GM12878 (cell line): ENCODE results near the gene FBXL16. TPM values are rescaled to one million over a fixed set of nuclear protein-coding genes. Genes with fewer than 3 reads are reported as not detected.

Experiments used
- ATAC-seq: fragments of 200-7000 bp; cut with Tn5 transposase; 3 replicates; pipeline ENCODE4 v1.9.1; 2020; ENCODE audit warnings: mild to moderate bottlenecking, moderate library complexity
- BruUV-seq: library from RNA; stranded (reverse); fragments of 400-500 nt; replicated peaks from 2 replicates; lab custom pipeline; 2021; lab: Mats Ljungman, UMichigan
- CTCF ChIA-PET: fragments of 300-600 bp; sonication (Branson Sonifier 250); formaldehyde crosslinking; extraction: SDS; loops from one replicate; lab custom pipeline; 2021; ENCODE audit warnings: inconsistent platforms; lab: Yijun Ruan, JAX
- POLR2A ChIA-PET: fragments of 350-600 bp; formaldehyde crosslinking; extraction: SDS; loops from one replicate; lab custom pipeline; 2021; ENCODE audit warnings: inconsistent platforms; lab: Charles Lee
- RAD21 ChIA-PET: fragments of 300-600 bp; sonication (Branson Sonifier 250); formaldehyde crosslinking; loops from one replicate; lab custom pipeline; 2023; ENCODE audit warnings: antibody characterized with exemption; ENCODE audit not compliant: unreplicated experiment; lab: Charles Lee
- SMC1A ChIA-PET: fragments of 300-600 bp; sonication (Branson Sonifier 250); formaldehyde crosslinking; loops from one replicate; lab custom pipeline; 2023; ENCODE audit not compliant: unreplicated experiment, uncharacterized antibody; lab: Charles Lee
- DNase-seq: peaks from one replicate; pipeline ENCODE4 v3.0.0-alpha.2; 2011; ENCODE audit warnings: low read depth, low spot score
- FAIRE-seq: peaks from 3 replicates; lab custom pipeline; 2011; peaks lifted over from hg19 to GRCh38; lab: Jason Lieb, UNC
- H2AFZ ChIP-seq: 2 replicates; pipeline ENCODE4 v1.6.0; 2011; ENCODE audit warnings: low read depth, low read length, control low read depth; ENCODE audit not compliant: control insufficient read depth
- H3K27ac ChIP-seq: 2 replicates; pipeline ENCODE4 v1.5.1; 2011; ENCODE audit warnings: control low read depth; ENCODE audit not compliant: control insufficient read depth, insufficient read depth
- H3K27me3 ChIP-seq, 2 experiments: replicated peaks in 1 of 2; 2 replicates each; pipeline versions ENCODE4 v1.6.0 to v1.6.1; 2011; ENCODE audit warnings: low read length in 1 of 2; ENCODE audit not compliant: control insufficient read depth in 2 of 2, insufficient read depth in 2 of 2
- H3K36me3 ChIP-seq, 2 experiments: 2 replicates each; pipeline ENCODE4 v1.5.1; 2011; ENCODE audit warnings: low read length in 1 of 2; ENCODE audit not compliant: control insufficient read depth in 2 of 2, insufficient read depth in 2 of 2
- H3K4me1 ChIP-seq: 2 replicates; pipeline ENCODE4 v1.6.1; 2011; ENCODE audit warnings: mild to moderate bottlenecking, low read length, moderate library complexity, mixed read lengths; ENCODE audit not compliant: control insufficient read depth, insufficient read depth
- H3K4me2 ChIP-seq: 2 replicates; pipeline ENCODE4 v1.6.0; 2011; ENCODE audit warnings: control low read depth; ENCODE audit not compliant: control insufficient read depth, insufficient read depth
- H3K4me3 ChIP-seq: fragments of 200-600 bp; sonication (generic); 2 replicates; pipeline ENCODE4 v1.5.1; 2016
- H3K79me2 ChIP-seq: 2 replicates; pipeline ENCODE4 v1.6.0; 2011; ENCODE audit warnings: low read length; ENCODE audit not compliant: control insufficient read depth, insufficient read depth
- H3K9ac ChIP-seq: 2 replicates; pipeline ENCODE4 v1.8.0; 2011; ENCODE audit warnings: low read length, control low read depth, mixed read lengths; ENCODE audit not compliant: control insufficient read depth, insufficient read depth
- H3K9me3 ChIP-seq: replicated peaks from 3 replicates; pipeline ENCODE4 v1.5.1; 2011; ENCODE audit warnings: mild to moderate bottlenecking, low read length; ENCODE audit not compliant: control insufficient read depth, insufficient read depth
- H4K20me1 ChIP-seq: 2 replicates; pipeline ENCODE4 v1.6.0; 2011; ENCODE audit not compliant: control insufficient read depth, insufficient read depth
- ATF7 ChIP-seq: fragments of 450-650 bp; IDR thresholded peaks from 2 replicates; pipeline ENCODE4 v1.6.1; 2016; ENCODE audit warnings: low read depth, mild to moderate bottlenecking
- CREM ChIP-seq: IDR thresholded peaks from 2 replicates; pipeline ENCODE4 v1.6.1; 2014; ENCODE audit warnings: antibody characterized with exemption, low read depth
- GABPA ChIP-seq: IDR thresholded peaks from 2 replicates; pipeline ENCODE4 v1.6.1; 2014; ENCODE audit warnings: antibody characterized with exemption, low read depth, mild to moderate bottlenecking, inconsistent platforms
- PAX5 ChIP-seq: IDR thresholded peaks from 2 replicates; pipeline ENCODE4 v1.6.1; 2011; ENCODE audit warnings: low read depth, low read length, borderline replicate concordance
- POU2F2 ChIP-seq: IDR thresholded peaks from 3 replicates; pipeline ENCODE4 v1.6.1; 2011; ENCODE audit warnings: low read depth, mild to moderate bottlenecking, low read length, borderline replicate concordance
- SIN3A ChIP-seq: IDR thresholded peaks from 2 replicates; pipeline ENCODE4 v1.6.1; 2012; ENCODE audit warnings: low read depth, low read length, improper control_type of control experiment
- SMAD1 ChIP-seq: fragments of 450-650 bp; IDR thresholded peaks from 2 replicates; pipeline ENCODE4 v1.6.1; 2018; ENCODE audit warnings: mild to moderate bottlenecking, low read depth; ENCODE audit not compliant: partially characterized antibody
- SUPT20H ChIP-seq: IDR thresholded peaks from 2 replicates; pipeline ENCODE4 v1.6.1; 2011; ENCODE audit warnings: low read depth, mild to moderate bottlenecking, low read length, moderate library complexity, borderline replicate concordance; ENCODE audit not compliant: control insufficient read depth
- TAF1 ChIP-seq: IDR thresholded peaks from 2 replicates; pipeline ENCODE4 v1.6.1; 2011; ENCODE audit warnings: mild to moderate bottlenecking, low read depth, low read length, borderline replicate concordance
- WRNIP1 ChIP-seq: IDR thresholded peaks from 2 replicates; pipeline ENCODE4 v1.6.1; 2011; ENCODE audit warnings: low read depth, low read length, improper control_type of control experiment, borderline replicate concordance
- YBX1 ChIP-seq: fragments of 450-650 bp; IDR thresholded peaks from 2 replicates; pipeline ENCODE4 v1.6.1; 2016; ENCODE audit warnings: antibody characterized with exemption
- ZBTB33 ChIP-seq: fragments of 450-650 bp; IDR thresholded peaks from 2 replicates; pipeline ENCODE4 v1.6.1; 2017; ENCODE audit warnings: mild to moderate bottlenecking
- ZNF622 ChIP-seq: fragments of 450-650 bp; IDR thresholded peaks from 2 replicates; pipeline ENCODE4 v1.6.1; 2017; ENCODE audit warnings: mild to moderate bottlenecking, inconsistent platforms
- WGBS: methylation state at CpG from one replicate; pipeline ENCODE4 v1.1.6; 2016; ENCODE audit warnings: low lambda C conversion rate; ENCODE audit not compliant: insufficient replicate concordance, insufficient coverage; ENCODE audit errors: missing lambda C conversion rate; 5-methylcytosine and 5-hydroxymethylcytosine counted together
- in situ Hi-C: fragments of 300-500 bp; cut with MboI; formaldehyde crosslinking; loops from 9 replicates; pipeline ENCODE4 v1.14.3; 2018; ENCODE audit warnings: mixed read lengths
- intact Hi-C: fragments of 100-400 bp; cut with micrococcal nuclease; formaldehyde crosslinking; loops from one replicate; pipeline ENCODE4 v1.14.2; 2022; ENCODE audit not compliant: unreplicated experiment
- polyA plus RNA-seq, 11 experiments: library from polyadenylated mRNA; depleted of rRNA in 4 of 11; unstranded in 6 of 11; stranded (reverse) in 5 of 11; fragments of >200 nt; fragmentation: Nextera tagmentation in 4 of 11; fragmentation: Illumina TruSeq in 1 of 11; extraction: Ambion mirVana in 4 of 11; extraction: Trizol in 1 of 11; gene quantifications; 1 replicate in 1 of 11; 2 replicates in 10 of 11; pipeline versions ENCODE4 v1.2.1 to v1.2.3, GENCODE V29; 2011 to 2016; ENCODE audit warnings: inconsistent platforms in 2 of 11, missing spikeins in 2 of 11, low read depth in 1 of 11
- total RNA-seq, 4 experiments: library from RNA; depleted of rRNA in 3 of 4; stranded (reverse); fragments of >200 nt in 3 of 4; fragmentation: Illumina TruSeq in 1 of 4; extraction: Trizol in 1 of 4; gene quantifications; 2 replicates each; pipeline versions ENCODE4 v1.2.1 to v1.2.3, GENCODE V29; 2013 to 2021
- TF ChIP-seq, protein P1 (sequence below): fragments of 450-650 bp; IDR thresholded peaks from 2 replicates; pipeline ENCODE4 v1.6.1; 2017; ENCODE audit warnings: antibody characterized with exemption, mild to moderate bottlenecking, moderate library complexity
- TF ChIP-seq, protein P2 (sequence below): IDR thresholded peaks from 2 replicates; pipeline ENCODE4 v1.6.1; 2011; ENCODE audit warnings: borderline replicate concordance, low read depth, mild to moderate bottlenecking, moderate library complexity, mixed read lengths, low read length; ENCODE audit not compliant: insufficient read depth; ENCODE audit errors: extremely low read length

The FBXL16 gene
- total and polyA plus RNA-seq, 10 of the 15 experiments (the other 5 are each of a cell fraction or from before 2014, with no cell fraction given) = 0.13 to 1.4 (median 0.24) TPM

- no peaks in the 10 kb centered on the region; the same call in 1 of the 2 replicates for H3K79me2 ChIP-seq
- no peaks in the 10 kb centered on the region for H3K27me3 ChIP-seq
- H3K4me1 ChIP-seq = peaks cover 11% of the 10 kb centered on the region
- POLR2A ChIA-PET = interaction anchor here (1.4 to 6.3 kb wide), 2 partner anchors 8 to 9 kb away, joined by 6 to 60 read pairs; partner anchors contain the start of genes ANTKMT and CIAO3
- peaks cover 2 to 3% of the 10 kb centered on the region in 2 experiments; a peak in 3 of 4 replicates for H3K36me3 ChIP-seq
- BruUV-seq = TSS peak; percentile 61
- peak overlapping the region; percentile 90; the same call in 1 of the 2 replicates for H3K4me2 ChIP-seq
- CTCF ChIA-PET = interaction anchor here (0.7 to 1.4 kb wide), 2 partner anchors 9 to 12 kb away, joined by 4 to 6 read pairs; partner anchors contain the start of gene CIAO3
- SMC1A ChIA-PET = no interaction called here
- RAD21 ChIA-PET = interaction anchor here (1.5 kb wide), 1 partner anchor 17 kb away, joined by 4 read pairs; no protein-coding TSS in a partner anchor
- H3K4me3 ChIP-seq = no peak overlapping the region
- DNase-seq = no peak
- no peak for FAIRE-seq
- TF ChIP-seq, protein P1, sequence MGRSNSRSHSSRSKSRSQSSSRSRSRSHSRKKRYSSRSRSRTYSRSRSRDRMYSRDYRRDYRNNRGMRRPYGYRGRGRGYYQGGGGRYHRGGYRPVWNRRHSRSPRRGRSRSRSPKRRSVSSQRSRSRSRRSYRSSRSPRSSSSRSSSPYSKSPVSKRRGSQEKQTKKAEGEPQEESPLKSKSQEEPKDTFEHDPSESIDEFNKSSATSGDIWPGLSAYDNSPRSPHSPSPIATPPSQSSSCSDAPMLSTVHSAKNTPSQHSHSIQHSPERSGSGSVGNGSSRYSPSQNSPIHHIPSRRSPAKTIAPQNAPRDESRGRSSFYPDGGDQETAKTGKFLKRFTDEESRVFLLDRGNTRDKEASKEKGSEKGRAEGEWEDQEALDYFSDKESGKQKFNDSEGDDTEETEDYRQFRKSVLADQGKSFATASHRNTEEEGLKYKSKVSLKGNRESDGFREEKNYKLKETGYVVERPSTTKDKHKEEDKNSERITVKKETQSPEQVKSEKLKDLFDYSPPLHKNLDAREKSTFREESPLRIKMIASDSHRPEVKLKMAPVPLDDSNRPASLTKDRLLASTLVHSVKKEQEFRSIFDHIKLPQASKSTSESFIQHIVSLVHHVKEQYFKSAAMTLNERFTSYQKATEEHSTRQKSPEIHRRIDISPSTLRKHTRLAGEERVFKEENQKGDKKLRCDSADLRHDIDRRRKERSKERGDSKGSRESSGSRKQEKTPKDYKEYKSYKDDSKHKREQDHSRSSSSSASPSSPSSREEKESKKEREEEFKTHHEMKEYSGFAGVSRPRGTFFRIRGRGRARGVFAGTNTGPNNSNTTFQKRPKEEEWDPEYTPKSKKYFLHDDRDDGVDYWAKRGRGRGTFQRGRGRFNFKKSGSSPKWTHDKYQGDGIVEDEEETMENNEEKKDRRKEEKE = no peak
- no peak for TF ChIP-seq SMAD1
- TF ChIP-seq, protein P2, sequence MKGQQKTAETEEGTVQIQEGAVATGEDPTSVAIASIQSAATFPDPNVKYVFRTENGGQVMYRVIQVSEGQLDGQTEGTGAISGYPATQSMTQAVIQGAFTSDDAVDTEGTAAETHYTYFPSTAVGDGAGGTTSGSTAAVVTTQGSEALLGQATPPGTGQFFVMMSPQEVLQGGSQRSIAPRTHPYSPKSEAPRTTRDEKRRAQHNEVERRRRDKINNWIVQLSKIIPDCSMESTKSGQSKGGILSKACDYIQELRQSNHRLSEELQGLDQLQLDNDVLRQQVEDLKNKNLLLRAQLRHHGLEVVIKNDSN = no peak
- TF ChIP-seq YBX1 = no peak
- TF ChIP-seq CREM = no peak
- TF ChIP-seq SUPT20H = no peak
- no peak for TF ChIP-seq ATF7
- no peak for TF ChIP-seq POU2F2
- no peak for TF ChIP-seq TAF1
- no peak for TF ChIP-seq WRNIP1
- no peak for TF ChIP-seq GABPA
- no peak for TF ChIP-seq ZBTB33
- no peak for TF ChIP-seq SIN3A
- no peak for TF ChIP-seq PAX5
- TF ChIP-seq ZNF622 = no peak
- WGBS = 69% methylated on average over 51 of the region's 55 CpGs
- intact Hi-C loops (no loop called here), in situ Hi-C loops (no loop called here)
- H3K9ac ChIP-seq = no peak overlapping the region
- H4K20me1 ChIP-seq = no peaks in the 10 kb centered on the region
- no peak overlapping the region for H2AFZ ChIP-seq
- H3K9me3 ChIP-seq = no peaks in the 10 kb centered on the region
- no peak overlapping the region for H3K27ac ChIP-seq
- no peak for ATAC-seq
These were observed 23.5 kb upstream of the FBXL16 start for GRCh38 chr16:728890-729744.
